NCI-H2029 (cell line): Measurements from ENCODE around the gene C2orf81.
"Not testable (repeated sequence)": the region's sequence is repeated elsewhere in the genome, so short reads cannot be mapped to it uniquely, and the experiment has no call there.

Experiments used
- DNase-seq: peaks from one replicate; lab custom pipeline; 2025; lab: John Stamatoyannopoulos, UW

Gene C2orf81

GRCh38 chr2:74421221-74421870 lies at the start of gene C2orf81, which contains the start of gene WDR54:
TSS of gene C2orf81 (minus strand) at chr2:74421619. CDS start at chr2:74421560, 59 bp downstream.
TSS of gene WDR54 (plus strand) at chr2:74421730. CDS start at chr2:74422154, 424 bp downstream.
- peak; percentile 89 for DNase-seq

- DNase-seq = not testable (repeated sequence)
Observed at GRCh38 chr2:74470742-74471141, 49.3 kb upstream of the C2orf81 start.

- no peak for DNase-seq
Observed at GRCh38 chr2:74464406-74464805, 43.0 kb upstream of the C2orf81 start.

- no peak for DNase-seq
Observed at GRCh38 chr2:74462786-74463105, 41.3 kb upstream of the C2orf81 start.

- DNase-seq = no peak
Observed at GRCh38 chr2:74462054-74462785, 40.8 kb upstream of the C2orf81 start.

GRCh38 chr2:74461187-74462053 lies 40.0 kb upstream of the C2orf81 start:
- no peak for DNase-seq

GRCh38 chr2:74460187-74460586 lies 38.8 kb upstream of the C2orf81 start:
- DNase-seq = not testable (repeated sequence)

- not testable (repeated sequence) for DNase-seq
Observed at GRCh38 chr2:74459503-74460118, 38.2 kb upstream of the C2orf81 start.

- DNase-seq = no peak
Observed at GRCh38 chr2:74458938-74459363, 37.5 kb upstream of the C2orf81 start.

GRCh38 chr2:74458132-74458937 lies 36.9 kb upstream of the C2orf81 start, which contains the start of gene WBP1:
TSS of gene WBP1 (plus strand) at chr2:74458438. CDS start at chr2:74458603, 165 bp downstream.
- DNase-seq = peak; percentile 97

GRCh38 chr2:74457549-74458131 lies 36.2 kb upstream of the C2orf81 start:
- DNase-seq = peak; percentile 49

- DNase-seq = no peak
Observed at GRCh38 chr2:74457129-74457548, 35.7 kb upstream of the C2orf81 start.

- peak; percentile 92 for DNase-seq
Observed at GRCh38 chr2:74454654-74455511, 33.5 kb upstream of the C2orf81 start, which contains the start of gene INO80B. TSS of gene INO80B (plus strand) at chr2:74455087. CDS start at chr2:74455117, 30 bp downstream.

- no peak for DNase-seq
Observed at GRCh38 chr2:74450570-74451190, 29.3 kb upstream of the C2orf81 start.

GRCh38 chr2:74448771-74449170 lies 27.4 kb upstream of the C2orf81 start:
- DNase-seq = no peak

GRCh38 chr2:74447230-74447999 lies 26.0 kb upstream of the C2orf81 start:
- no peak for DNase-seq

- DNase-seq = no peak
Observed at GRCh38 chr2:74444498-74445318, 23.3 kb upstream of the C2orf81 start.
